NCI-H2196 (cell line): ENCODE results near the gene FSIP1.
"Not testable (repeated sequence)": the region's sequence is repeated elsewhere in the genome, so short reads cannot be mapped to it uniquely, and the experiment has no call there.

ENCODE experiments used
- DNase-seq: peaks from one replicate; lab custom pipeline; 2025; ENCODE audit not compliant: unreplicated experiment; lab: John Stamatoyannopoulos, UW

The FSIP1 gene

GRCh38 chr15:39782441-39783138, at the start of gene FSIP1:
Gene FSIP1 (minus strand): TSS chr15:39782841. CDS start chr15:39776524, 6,317 bp downstream.
- peak; percentile 84 for DNase-seq

GRCh38 chr15:39830166-39830565, 47.5 kb upstream of the FSIP1 start:
- no peak for DNase-seq

GRCh38 chr15:39828374-39828931, 45.8 kb upstream of the FSIP1 start:
- peak; percentile 41 for DNase-seq

- no peak for DNase-seq
These were observed 44.3 kb upstream of the FSIP1 start for GRCh38 chr15:39826975-39827374.

GRCh38 chr15:39823634-39824033, 41.0 kb upstream of the FSIP1 start:
- no peak for DNase-seq

DNA sequence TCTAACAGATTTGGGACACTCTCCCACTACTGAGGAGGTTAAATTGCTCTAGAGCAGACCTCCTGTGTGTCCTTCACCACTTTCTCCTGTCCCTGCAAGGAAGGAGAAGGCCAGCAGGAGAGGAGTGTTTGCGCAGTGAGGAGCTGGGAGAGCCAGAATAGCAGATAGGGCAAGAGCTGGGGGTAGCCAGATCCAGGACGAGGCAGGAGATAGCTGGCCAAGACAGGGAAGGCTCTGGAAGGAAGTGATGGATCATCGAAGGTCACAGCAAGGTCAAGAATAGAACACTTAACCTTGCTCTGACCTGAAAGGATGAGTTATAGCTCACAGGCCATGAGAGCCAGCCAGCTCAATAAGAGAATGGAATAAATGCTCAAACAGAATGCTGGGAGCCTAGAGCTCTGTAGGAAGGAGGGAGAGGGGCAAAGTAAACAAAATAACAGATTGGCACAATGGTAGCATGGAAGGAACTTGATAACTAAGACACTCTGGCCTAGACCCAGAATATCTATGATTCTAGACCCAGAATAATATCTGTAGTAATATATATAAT, 37.5 kb upstream of the FSIP1 start:
- DNase-seq: no peak

GRCh38 chr15:39819533-39819932, 36.9 kb upstream of the FSIP1 start:
- no peak for DNase-seq

DNA sequence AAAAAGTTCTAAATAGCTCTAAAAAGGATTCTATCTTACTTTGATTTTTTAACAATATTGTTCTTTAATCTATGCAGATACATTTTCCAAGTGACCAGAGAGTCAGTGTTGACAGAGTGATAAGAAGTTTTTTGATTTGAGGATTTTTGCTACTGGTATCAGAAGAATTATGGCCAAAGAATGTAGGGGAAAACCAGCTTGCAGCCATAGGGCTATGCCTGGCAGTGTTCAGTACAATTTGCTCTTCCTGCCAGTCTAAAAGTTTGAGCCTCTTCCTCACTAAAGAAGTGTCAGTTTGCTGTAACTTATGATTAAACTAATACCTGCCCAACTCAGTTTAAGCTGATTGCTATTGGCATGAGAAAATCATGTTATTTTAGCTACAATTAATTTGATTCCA, 35.3 kb upstream of the FSIP1 start:
- DNase-seq: no peak

GRCh38 chr15:39814489-39814888, 31.8 kb upstream of the FSIP1 start:
- no peak for DNase-seq

DNA sequence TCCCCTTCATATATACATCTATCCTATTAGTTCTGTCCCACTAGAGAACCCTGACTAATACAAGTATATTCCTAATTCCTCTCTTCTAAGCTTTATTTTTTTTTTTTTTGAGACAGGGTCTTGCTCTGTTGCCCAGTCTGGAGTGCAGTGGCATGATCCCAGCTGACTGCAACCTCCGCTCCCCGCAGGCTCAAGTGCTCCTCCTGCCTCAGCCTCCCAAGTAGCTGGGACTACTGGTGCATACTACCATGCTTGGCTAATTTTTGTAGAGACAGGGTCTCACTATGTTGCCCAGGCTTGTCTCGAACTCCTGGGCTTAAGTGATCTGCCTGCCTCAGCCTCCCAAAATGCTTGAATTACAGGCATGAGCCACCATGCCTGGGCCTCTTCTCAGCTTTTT, 30.0 kb upstream of the FSIP1 start:
- DNase-seq: not testable (repeated sequence)

GRCh38 chr15:39808909-39809308, 26.3 kb upstream of the FSIP1 start:
- DNase-seq: no peak

- DNase-seq: no peak
These were observed 25.1 kb upstream of the FSIP1 start for GRCh38 chr15:39807791-39808190.

- DNase-seq: no peak
These were observed 21.4 kb upstream of the FSIP1 start for GRCh38 chr15:39804026-39804425.

- no peak for DNase-seq
These were observed 20.4 kb upstream of the FSIP1 start for GRCh38 chr15:39803016-39803415.

- DNase-seq: no peak
These were observed 19.1 kb upstream of the FSIP1 start for GRCh38 chr15:39801641-39802309.

GRCh38 chr15:39799552-39800011, 16.9 kb upstream of the FSIP1 start:
- DNase-seq: no peak

- DNase-seq: no peak
These were observed 15.7 kb upstream of the FSIP1 start for GRCh38 chr15:39798382-39798781.

- no peak for DNase-seq
These were observed 14.8 kb upstream of the FSIP1 start for GRCh38 chr15:39797407-39797806.

DNA sequence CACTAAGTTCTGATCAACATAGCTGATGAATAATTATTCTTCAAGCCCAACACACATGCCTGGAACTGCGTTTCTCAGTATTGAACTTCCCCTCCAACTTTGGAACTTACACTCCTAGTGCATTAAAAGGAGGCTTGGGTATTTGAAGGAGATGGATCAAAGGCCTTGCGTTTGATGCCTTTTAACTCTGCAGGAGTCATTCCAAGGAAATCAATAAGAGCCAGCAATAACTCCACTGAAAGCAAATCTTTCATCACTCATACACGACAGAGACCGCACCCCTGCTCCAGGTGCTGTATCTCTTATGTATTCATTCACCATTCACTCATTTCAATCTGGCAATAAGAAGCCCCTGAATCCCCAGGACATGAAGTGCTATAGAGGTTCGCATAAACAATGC, 14.0 kb upstream of the FSIP1 start:
- DNase-seq: no peak

DNA sequence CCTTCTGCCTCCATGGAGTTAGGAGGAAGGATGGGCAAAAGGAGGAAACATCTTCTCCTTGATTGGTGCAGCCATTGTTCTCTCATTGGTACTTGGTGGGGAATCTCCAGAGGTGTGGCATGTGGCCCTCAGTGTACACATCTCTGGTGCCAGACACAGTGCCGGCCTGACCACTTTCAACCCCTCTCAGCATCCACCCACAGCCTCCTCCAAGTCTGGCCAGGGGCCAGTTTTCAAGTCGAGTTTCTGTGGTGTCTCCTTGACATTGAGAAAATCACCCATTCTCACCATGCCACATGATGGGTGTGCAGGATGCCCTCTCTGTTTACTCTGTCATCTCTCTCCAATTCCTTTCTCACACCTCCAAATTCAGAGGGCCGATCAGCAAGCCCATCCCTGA, 12.8 kb upstream of the FSIP1 start:
- DNase-seq: no peak

DNA sequence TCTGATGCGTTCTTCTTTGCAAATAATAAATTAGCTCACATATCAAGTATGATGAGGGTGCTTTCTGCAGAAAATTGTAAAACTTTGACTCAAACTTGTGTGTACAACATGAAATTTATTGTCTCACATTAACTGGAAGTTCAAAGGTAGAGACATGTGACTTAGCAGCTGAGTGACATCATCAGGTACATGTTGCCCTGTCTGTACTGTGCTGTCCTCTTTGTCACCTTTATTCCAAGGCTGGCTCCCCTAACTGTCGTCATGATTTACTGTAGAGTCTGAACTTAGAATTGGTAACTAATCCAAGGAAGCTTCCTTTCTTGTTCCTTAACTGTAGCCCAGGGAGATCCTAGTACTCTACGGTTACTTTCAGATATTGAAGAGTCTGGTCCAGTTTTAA, 12.3 kb upstream of the FSIP1 start:
- no peak for DNase-seq

DNA sequence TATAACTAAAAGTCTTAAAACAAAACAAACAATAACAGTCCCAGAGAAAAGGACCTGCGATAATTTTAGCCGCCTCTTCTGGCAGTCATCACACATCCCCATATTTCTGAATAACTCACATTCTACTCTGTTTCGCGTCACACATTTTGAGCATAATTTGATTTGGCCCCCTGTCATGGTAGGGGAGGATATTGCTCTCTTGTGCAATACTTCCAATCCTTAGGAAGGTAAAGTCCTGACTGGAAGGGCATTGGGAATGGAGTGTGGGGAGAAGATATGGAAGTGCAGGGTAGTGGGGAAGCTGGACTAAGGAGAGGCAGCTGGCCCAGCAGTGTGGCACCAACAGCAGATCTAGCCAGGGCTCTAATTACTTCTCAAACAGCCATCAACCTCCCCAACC, 11.3 kb upstream of the FSIP1 start:
- no peak for DNase-seq
